Mammary epithelial cell (primary cell): ENCODE data around the gene TEX13B.
"Not testable (repeated sequence)": the region's sequence is repeated elsewhere in the genome, so short reads cannot be mapped to it uniquely, and the experiment has no call there.

Experiments
- CTCF ChIP-seq, 2 donors: IDR thresholded peaks in 1 of 2; conservative IDR thresholded peaks in 1 of 2; 2 replicates each; pipeline ENCODE4 v1.5.1; 2011 to 2012; ENCODE audit warnings: inconsistent platforms in 2 of 2, low read length in 2 of 2, mild to moderate bottlenecking in 2 of 2, control low read depth in 1 of 2, low read depth in 1 of 2; ENCODE audit not compliant: insufficient read depth in 1 of 2; ENCODE audit errors: extremely low read depth in 1 of 2
- EZH2 ChIP-seq: IDR thresholded peaks from 2 replicates; pipeline ENCODE4 v1.6.1; 2012; ENCODE audit warnings: low read length, inconsistent platforms, borderline replicate concordance

GRCh38 chrX:107955337-107955736 is 26.8 kb downstream of the TEX13B start:
- not testable (repeated sequence) for TF ChIP-seq EZH2; CTCF (conservative IDR thresholded peaks at IDR 0.05 in 1 of 2, IDR thresholded peaks at IDR 0.05 in 1 of 2; ENCODE audit: extremely low read depth in 1 of 2, insufficient read depth in 1 of 2, low read depth in 1 of 2, low read length in 2 of 2)
